Transverse colon (tissue), 3 donors: ENCODE measurements around the gene GBF1.

Experiments
- CTCF ChIP-seq, 5 experiments: fragments of 200-600 bp in 3 of 5; fragments of 450-650 bp in 2 of 5; sonication (generic) in 3 of 5; IDR thresholded peaks; 1 replicate in 2 of 5; 2 replicates in 3 of 5; pipeline ENCODE4 v1.5.1; 2016 to 2017; ENCODE audit warnings: antibody characterized with exemption in 5 of 5, inconsistent platforms in 3 of 5, mild to moderate bottlenecking in 2 of 5, moderate library complexity in 1 of 5
- POLR2A ChIP-seq: fragments of 450-650 bp; IDR thresholded peaks from one replicate; pipeline ENCODE4 v1.6.1; 2016; ENCODE audit warnings: antibody characterized with exemption, mild to moderate bottlenecking, moderate library complexity

DNA sequence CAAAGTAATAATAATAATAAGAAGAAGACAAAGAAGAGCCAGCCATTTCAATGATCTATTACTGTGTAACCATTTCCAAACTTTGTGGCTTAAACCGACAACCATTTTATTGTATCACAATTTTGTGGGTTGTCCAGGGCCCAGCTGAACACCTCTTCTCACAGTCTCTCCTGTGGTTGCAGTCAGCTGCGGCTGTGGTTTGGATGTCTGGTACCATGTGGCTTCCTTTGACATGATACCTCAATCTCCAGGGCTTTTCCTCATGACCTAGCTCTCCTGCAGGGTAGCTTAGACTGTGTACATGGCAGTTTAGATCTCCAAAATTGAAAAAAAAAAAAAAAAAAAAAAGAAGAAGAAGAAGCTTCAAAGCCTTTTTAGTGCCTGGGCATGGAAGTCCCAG, 77.6 kb downstream of the GBF1 start:
- TF ChIP-seq CTCF (IDR thresholded peaks at IDR 0.05) (no peak), POLR2A (no peak)
